B cell (primary cell): ENCODE data around the gene TNPO3. TPM values are rescaled to one million over a fixed set of nuclear protein-coding genes. Genes with fewer than 3 reads are reported as not detected.

ENCODE experiments used
- ATAC-seq: fragments of 200-7000 bp; cut with Tn5 transposase; one replicate; pipeline ENCODE4 v1.10.0; 2021; ENCODE audit warnings: low read depth, mild to moderate bottlenecking, moderate number of reproducible peaks, moderate library complexity
- CTCF ChIA-PET: fragments of 350-600 bp; sonication (Branson Sonifier 250); formaldehyde crosslinking; loops from one replicate; lab custom pipeline; 2021; ENCODE audit warnings: antibody characterized with exemption, inconsistent platforms; lab: Charles Lee
- POLR2A ChIA-PET: fragments of 350-600 bp; sonication (Branson Sonifier 250); formaldehyde crosslinking; loops from one replicate; lab custom pipeline; 2021; ENCODE audit warnings: antibody characterized with exemption; lab: Charles Lee
- DNase-seq: peaks from one replicate; pipeline ENCODE4 v3.0.0; 2013
- H2AFZ ChIP-seq: 2 replicates; pipeline ENCODE4 v1.6.1; 2012; ENCODE audit warnings: mild to moderate bottlenecking, low read depth, low read length; ENCODE audit not compliant: insufficient read depth, poor library complexity, severe bottlenecking
- H3K27ac ChIP-seq, 2 donors: 1 replicate in 1 of 2; 2 replicates in 1 of 2; pipeline ENCODE4 v1.5.1; 2012 to 2013; ENCODE audit warnings: low read length in 2 of 2, mild to moderate bottlenecking in 2 of 2, moderate library complexity in 1 of 2
- H3K27me3 ChIP-seq, 4 experiments: fragments of 200-600 bp in 1 of 4; sonication (generic) in 1 of 4; replicated peaks in 1 of 4; 1 replicate in 2 of 4; 2 replicates in 2 of 4; pipeline versions ENCODE4 v1.6.1 to v1.7.0; 2013 to 2016; ENCODE audit warnings: low read length in 3 of 4, mild to moderate bottlenecking in 2 of 4, mixed read lengths in 1 of 4, moderate library complexity in 1 of 4; ENCODE audit not compliant: insufficient read depth in 4 of 4, control insufficient read depth in 3 of 4; ENCODE audit errors: control extremely low read depth in 1 of 4
- H3K36me3 ChIP-seq, 2 experiments: replicated peaks in 1 of 2; 1 replicate in 1 of 2; 2 replicates in 1 of 2; pipeline versions ENCODE4 v1.6.1 to v1.7.1; 2013; ENCODE audit warnings: low read length in 1 of 2; ENCODE audit not compliant: insufficient read depth in 2 of 2, control insufficient read depth in 1 of 2; ENCODE audit errors: control extremely low read depth in 1 of 2, extremely low read depth in 1 of 2
- H3K4me1 ChIP-seq, 2 donors: fragments of 200-600 bp in 1 of 2; sonication (generic) in 1 of 2; 1 replicate in 1 of 2; 2 replicates in 1 of 2; pipeline versions ENCODE4 v1.5.1 to v1.6.1; 2013 to 2017; ENCODE audit warnings: low read length in 2 of 2; ENCODE audit not compliant: control insufficient read depth in 2 of 2, insufficient read depth in 2 of 2
- H3K4me2 ChIP-seq: replicated peaks from 2 replicates; pipeline ENCODE3; 2012; ENCODE audit warnings: mild to moderate bottlenecking, low read depth, low read length; ENCODE audit not compliant: poor library complexity, severe bottlenecking
- H3K4me3 ChIP-seq, 5 experiments: fragments of 200-600 bp in 1 of 5; sonication (generic) in 1 of 5; 1 replicate in 3 of 5; 2 replicates in 2 of 5; pipeline versions ENCODE4 v1.5.1 to v1.7.0; 2011 to 2016; ENCODE audit warnings: low read length in 4 of 5, mild to moderate bottlenecking in 4 of 5, low read depth in 2 of 5, control low read depth in 1 of 5, moderate library complexity in 1 of 5; ENCODE audit not compliant: insufficient read depth in 1 of 5; ENCODE audit errors: control extremely low read depth in 1 of 5, extremely low read depth in 1 of 5
- H3K79me2 ChIP-seq: fragments of 200-600 bp; sonication (generic); one replicate; pipeline ENCODE4 v1.6.0; 2016; ENCODE audit warnings: low read length; ENCODE audit not compliant: control insufficient read depth, insufficient read depth
- H3K9ac ChIP-seq: fragments of 200-600 bp; sonication (generic); 2 replicates; pipeline ENCODE4 v1.6.1; 2017; ENCODE audit warnings: mild to moderate bottlenecking, low read length, moderate library complexity
- H3K9me3 ChIP-seq, 3 donors: one replicate each; pipeline versions ENCODE4 v1.6.1 to v1.7.1; 2013; ENCODE audit warnings: low read length in 2 of 3; ENCODE audit not compliant: control insufficient read depth in 2 of 3, insufficient read depth in 1 of 3; ENCODE audit errors: control extremely low read depth in 1 of 3
- H4K20me1 ChIP-seq: 2 replicates; pipeline ENCODE4 v1.6.0; 2012; ENCODE audit warnings: mild to moderate bottlenecking, low read length; ENCODE audit not compliant: insufficient read depth, control insufficient read depth, poor library complexity, severe bottlenecking
- H3K27ac Mint-ChIP-seq: one replicate; pipeline ENCODE4 v1.8.0; 2021; ENCODE audit warnings: mixed read lengths
- H3K27me3 Mint-ChIP-seq: one replicate; pipeline ENCODE4 v1.8.0; 2021; ENCODE audit warnings: mixed read lengths
- H3K4me1 Mint-ChIP-seq: one replicate; pipeline ENCODE4 v1.8.0; 2021; ENCODE audit warnings: mixed read lengths
- H3K4me3 Mint-ChIP-seq: one replicate; pipeline ENCODE4 v1.8.0; 2021; ENCODE audit warnings: mixed read lengths
- H3K9me3 Mint-ChIP-seq: one replicate; pipeline ENCODE4 v1.8.0; 2022; ENCODE audit warnings: mixed read lengths; ENCODE audit not compliant: insufficient read depth
- CTCF ChIP-seq: fragments of 200-600 bp; IDR thresholded peaks from one replicate; pipeline ENCODE4 v1.8.0; 2022; ENCODE audit warnings: antibody characterized with exemption, mild to moderate bottlenecking
- EZH2 ChIP-seq: IDR thresholded peaks from 2 replicates; pipeline ENCODE4 v1.6.1; 2012; ENCODE audit warnings: borderline replicate concordance, low read depth, mild to moderate bottlenecking, moderate library complexity, low read length; ENCODE audit not compliant: insufficient read depth, poor library complexity, severe bottlenecking
- WGBS: methylation state at CpG from one replicate; pipeline ENCODE4 v1.1.5; 2013; ENCODE audit warnings: missing lambda C conversion rate; ENCODE audit not compliant: insufficient coverage; 5-methylcytosine and 5-hydroxymethylcytosine counted together
- intact Hi-C: fragments of 100-400 bp; cut with micrococcal nuclease; formaldehyde crosslinking; loops from one replicate; pipeline ENCODE4 v1.10.0; 2022
- polyA plus RNA-seq: library from polyadenylated mRNA; depleted of rRNA; stranded (reverse); fragments of >200 nt; gene quantifications from 2 replicates; pipeline ENCODE4 v1.2.3, GENCODE V29; 2012
- total RNA-seq, 2 donors: library from RNA; stranded (reverse); fragments of 120-200 nt in 1 of 2; gene quantifications; 1 replicate in 1 of 2; 2 replicates in 1 of 2; pipeline versions ENCODE4 v1.2.3 to v1.2.4, GENCODE V29; 2013 to 2022

TNPO3 gene
- total and polyA plus RNA-seq, 2 donors (not counting 1 experiment from before 2014, with no cell fraction given), result 19.0 to 48.3 TPM

- no peak for DNase-seq
- H3K9me3 ChIP-seq, result no peaks in the 10 kb centered on the region
- H4K20me1 ChIP-seq, result no peaks in the 10 kb centered on the region
- TF ChIP-seq EZH2 (no peak), CTCF (no peak)
- no peak overlapping the region for H3K9ac ChIP-seq
- ChIA-PET CTCF (interaction anchor here (0.6 to 6.3 kb wide), 31 partner anchors 9 to 249 kb away, joined by 3 to 118 read pairs (median 7); partner anchors contain the start of genes ATP6V1F, TNPO3 and TSPAN33), POLR2A (no interaction called here)
- 63% methylated on average over 5 of the region's 5 CpGs for WGBS
- H3K79me2 ChIP-seq, result no peaks in the 10 kb centered on the region
- H3K36me3 ChIP-seq, result no peaks in the 10 kb centered on the region
- peak overlapping the region; percentile 16 for H3K27ac Mint-ChIP-seq
- H3K9me3 Mint-ChIP-seq, result no peaks in the 10 kb centered on the region
- H3K27me3 ChIP-seq, result no peaks in the 10 kb centered on the region
- H3K4me1 Mint-ChIP-seq, result peaks cover 32% of the 10 kb centered on the region
- no peak overlapping the region for H3K4me3 ChIP-seq
- H3K4me2 ChIP-seq, result no peak overlapping the region
- no peak overlapping the region for H3K27ac ChIP-seq
- no peak overlapping the region for H2AFZ ChIP-seq
- no peaks in the 10 kb centered on the region for H3K27me3 Mint-ChIP-seq
- ATAC-seq, result no peak
- no peak overlapping the region for H3K4me3 Mint-ChIP-seq
- intact Hi-C loops, result loop anchor here (2.0 kb wide), 4 partner anchors 36 to 248 kb away; partner anchors contain the start of gene TNPO3
- peaks cover 25 to 26% of the 10 kb centered on the region in 2 donors for H3K4me1 ChIP-seq
These were observed 35.5 kb upstream of the TNPO3 start for GRCh38 chr7:129090300-129090907.
